ENCODE measurements around the gene DPT.

DNA sequence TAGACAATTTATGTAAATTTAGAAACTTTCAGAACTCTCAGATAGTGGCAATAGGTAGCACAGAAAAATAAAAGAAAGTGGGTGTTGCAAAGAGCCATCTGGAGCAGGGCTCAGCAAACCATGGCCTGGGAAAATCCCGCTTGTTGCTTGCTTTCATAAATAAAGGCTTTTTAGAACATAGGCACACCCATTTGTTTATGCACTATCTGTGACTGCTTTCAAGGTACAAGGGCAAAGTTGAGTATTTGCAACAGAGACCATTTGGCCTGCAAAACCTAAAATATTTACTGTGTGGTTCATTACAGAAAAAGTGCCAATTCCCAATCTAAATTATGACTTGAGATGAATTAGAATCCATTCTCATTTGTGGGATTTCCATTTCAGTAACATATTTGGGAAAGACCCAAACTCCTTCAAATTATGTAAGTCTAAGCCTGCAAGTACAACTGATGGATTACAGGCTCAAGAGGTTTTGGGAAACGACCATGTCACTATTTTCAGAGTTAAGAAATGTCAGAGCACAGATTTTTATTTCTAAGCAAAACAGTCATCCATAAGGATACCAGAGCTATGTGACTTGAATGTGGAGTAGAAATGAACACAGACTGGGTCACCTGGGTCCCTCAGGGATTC is 43.5 kb upstream of the DPT start:
- TF ChIP-seq EP300 (IDR thresholded peaks at IDR 0.05) (no peak), POLR2A (IDR thresholded peaks at IDR 0.05; ENCODE audit: low read depth) (no peak)
- TF ChIP-seq, protein P1, sequence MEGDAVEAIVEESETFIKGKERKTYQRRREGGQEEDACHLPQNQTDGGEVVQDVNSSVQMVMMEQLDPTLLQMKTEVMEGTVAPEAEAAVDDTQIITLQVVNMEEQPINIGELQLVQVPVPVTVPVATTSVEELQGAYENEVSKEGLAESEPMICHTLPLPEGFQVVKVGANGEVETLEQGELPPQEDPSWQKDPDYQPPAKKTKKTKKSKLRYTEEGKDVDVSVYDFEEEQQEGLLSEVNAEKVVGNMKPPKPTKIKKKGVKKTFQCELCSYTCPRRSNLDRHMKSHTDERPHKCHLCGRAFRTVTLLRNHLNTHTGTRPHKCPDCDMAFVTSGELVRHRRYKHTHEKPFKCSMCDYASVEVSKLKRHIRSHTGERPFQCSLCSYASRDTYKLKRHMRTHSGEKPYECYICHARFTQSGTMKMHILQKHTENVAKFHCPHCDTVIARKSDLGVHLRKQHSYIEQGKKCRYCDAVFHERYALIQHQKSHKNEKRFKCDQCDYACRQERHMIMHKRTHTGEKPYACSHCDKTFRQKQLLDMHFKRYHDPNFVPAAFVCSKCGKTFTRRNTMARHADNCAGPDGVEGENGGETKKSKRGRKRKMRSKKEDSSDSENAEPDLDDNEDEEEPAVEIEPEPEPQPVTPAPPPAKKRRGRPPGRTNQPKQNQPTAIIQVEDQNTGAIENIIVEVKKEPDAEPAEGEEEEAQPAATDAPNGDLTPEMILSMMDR (IDR thresholded peaks at IDR 0.05) = no peak
